Keratinocyte (primary cell): ENCODE results near the gene PUS7L. TPM values are rescaled to one million over a fixed set of nuclear protein-coding genes. Genes with fewer than 3 reads are reported as not detected.

Experiments
- DNase-seq: peaks from one replicate; pipeline ENCODE4 v3.0.0-alpha.2; 2011; ENCODE audit warnings: low read depth, missing footprints, low spot score
- FAIRE-seq: peaks from 2 replicates; lab custom pipeline; 2011; peaks lifted over from hg19 to GRCh38; lab: Jason Lieb, UNC
- H2AFZ ChIP-seq: 2 replicates; pipeline ENCODE4 v1.6.0; 2012; ENCODE audit warnings: low read length, control low read depth, inconsistent platforms; ENCODE audit not compliant: control insufficient read depth
- H3K27ac ChIP-seq: 2 replicates; pipeline ENCODE4 v1.5.1; 2011; ENCODE audit warnings: low read length; ENCODE audit not compliant: control insufficient read depth, insufficient read depth
- H3K27me3 ChIP-seq: 3 replicates; pipeline ENCODE4 v1.6.0; 2011; ENCODE audit warnings: low read length; ENCODE audit not compliant: control insufficient read depth, insufficient read depth; ENCODE audit errors: extremely low read depth
- H3K36me3 ChIP-seq, 2 experiments: 2 replicates in 1 of 2; 3 replicates in 1 of 2; pipeline ENCODE4 v1.5.1; 2011; ENCODE audit warnings: low read length in 2 of 2, mild to moderate bottlenecking in 1 of 2; ENCODE audit not compliant: control insufficient read depth in 2 of 2, insufficient read depth in 2 of 2; ENCODE audit errors: extremely low read depth in 1 of 2
- H3K4me1 ChIP-seq: 3 replicates; pipeline ENCODE4 v1.5.1; 2011; ENCODE audit warnings: low read length; ENCODE audit not compliant: control insufficient read depth, insufficient read depth; ENCODE audit errors: extremely low read depth
- H3K4me2 ChIP-seq: 3 replicates; pipeline ENCODE4 v1.6.0; 2011; ENCODE audit warnings: low read depth, low read length; ENCODE audit not compliant: control insufficient read depth, insufficient read depth; ENCODE audit errors: extremely low read depth
- H3K4me3 ChIP-seq, 3 experiments: fragments of 200-600 bp in 1 of 3; sonication (generic) in 1 of 3; 2 replicates in 2 of 3; 3 replicates in 1 of 3; pipeline ENCODE4 v1.5.1; 2011 to 2016; ENCODE audit warnings: low read length in 3 of 3, mild to moderate bottlenecking in 3 of 3, control low read depth in 2 of 3, inconsistent platforms in 1 of 3, low read depth in 1 of 3, mixed read lengths in 1 of 3, mixed run types in 1 of 3, moderate library complexity in 1 of 3; ENCODE audit not compliant: control insufficient read depth in 2 of 3, insufficient read depth in 2 of 3; ENCODE audit errors: extremely low read depth in 1 of 3
- H3K79me2 ChIP-seq: 2 replicates; pipeline ENCODE4 v1.6.0; 2012; ENCODE audit warnings: low read length; ENCODE audit not compliant: control insufficient read depth, insufficient read depth
- H3K9ac ChIP-seq: 3 replicates; pipeline ENCODE4 v1.6.0; 2011; ENCODE audit warnings: low read length; ENCODE audit not compliant: control insufficient read depth, insufficient read depth; ENCODE audit errors: extremely low read depth
- H3K9me1 ChIP-seq: 3 replicates; pipeline ENCODE4 v1.6.0; 2011; ENCODE audit warnings: low read length; ENCODE audit not compliant: control insufficient read depth, insufficient read depth; ENCODE audit errors: extremely low read depth
- H3K9me3 ChIP-seq: 2 replicates; pipeline ENCODE4 v1.5.1; 2012; ENCODE audit warnings: low read depth, low read length; ENCODE audit not compliant: control insufficient read depth
- H4K20me1 ChIP-seq: 3 replicates; pipeline ENCODE4 v1.6.0; 2011; ENCODE audit warnings: low read length; ENCODE audit not compliant: control insufficient read depth, insufficient read depth; ENCODE audit errors: extremely low read depth
- EZH2 ChIP-seq: IDR thresholded peaks from one replicate; pipeline ENCODE4 v1.6.1; 2012; ENCODE audit warnings: inconsistent platforms, mild to moderate bottlenecking, low read length, moderate library complexity
- dilution Hi-C: fragments of 300-500 bp; cut with MboI; formaldehyde crosslinking; loops from one replicate; pipeline ENCODE4 v1.7.0; 2020; ENCODE audit warnings: low sequenced_read_pairs; ENCODE audit not compliant: extremely low pct_ligation_motif_present
- polyA plus RNA-seq, 5 experiments: library from polyadenylated mRNA; depleted of rRNA in 3 of 5; stranded (reverse) in 3 of 5; stranded (forward) in 1 of 5; unstranded in 1 of 5; fragments of >200 nt; gene quantifications; 1 replicate in 1 of 5; 2 replicates in 3 of 5; 3 replicates in 1 of 5; pipeline versions ENCODE4 v1.2.1 to v1.2.3, GENCODE V29; 2011 to 2012; ENCODE audit warnings: missing spikeins in 2 of 5, low read depth in 1 of 5, low replicate concordance in 1 of 5
- TF ChIP-seq, protein P1 (sequence below), 3 experiments: IDR thresholded peaks in 1 of 3; conservative IDR thresholded peaks in 1 of 3; optimal IDR thresholded peaks in 1 of 3; 2 replicates in 2 of 3; 3 replicates in 1 of 3; pipeline versions ENCODE3 to v1.5.1; 2011; ENCODE audit warnings: low read length in 3 of 3, mild to moderate bottlenecking in 3 of 3, moderate library complexity in 2 of 3, control low read depth in 1 of 3, inconsistent platforms in 1 of 3; ENCODE audit not compliant: insufficient read depth in 2 of 3; ENCODE audit errors: extremely low read depth in 1 of 3

The PUS7L gene
- polyA plus RNA-seq, 1 donor (not counting 4 experiments of a cell fraction or from before 2014, with no cell fraction given): 10.8 TPM

DNA sequence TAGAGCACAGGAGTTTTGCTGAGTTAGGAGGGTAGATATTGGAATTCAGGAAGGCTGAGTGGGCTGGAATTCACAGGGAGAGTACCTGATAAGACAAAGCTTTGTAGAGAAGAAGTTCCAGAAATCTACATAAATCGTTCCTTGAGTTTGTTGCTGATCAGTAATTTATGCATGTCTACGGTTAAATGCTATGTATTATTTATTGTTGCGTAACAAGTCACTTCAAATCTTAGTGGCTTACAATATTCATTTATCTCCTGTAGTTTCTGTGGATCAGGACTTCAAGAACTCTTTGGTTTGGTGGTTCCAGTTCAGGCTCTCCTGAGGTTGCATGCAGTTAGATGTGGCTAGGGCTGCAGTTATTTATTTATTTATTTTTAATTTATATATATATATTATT, 7.8 kb downstream of the PUS7L start:
- H3K36me3 ChIP-seq: peaks cover 0 to 8% of the 10 kb centered on the region in 2 experiments
- no peak overlapping the region for H3K27ac ChIP-seq
- no peak for FAIRE-seq
- no peak overlapping the region for H3K4me2 ChIP-seq
- no peak overlapping the region for H3K4me3 ChIP-seq
- H2AFZ ChIP-seq: no peak overlapping the region
- H4K20me1 ChIP-seq: no peaks in the 10 kb centered on the region
- DNase-seq: no peak
- dilution Hi-C loops: no loop called here
- no peak overlapping the region for H3K9ac ChIP-seq
- no peaks in the 10 kb centered on the region for H3K9me1 ChIP-seq
- H3K4me1 ChIP-seq: no peaks in the 10 kb centered on the region
- TF ChIP-seq EZH2: no peak
- TF ChIP-seq, protein P1, sequence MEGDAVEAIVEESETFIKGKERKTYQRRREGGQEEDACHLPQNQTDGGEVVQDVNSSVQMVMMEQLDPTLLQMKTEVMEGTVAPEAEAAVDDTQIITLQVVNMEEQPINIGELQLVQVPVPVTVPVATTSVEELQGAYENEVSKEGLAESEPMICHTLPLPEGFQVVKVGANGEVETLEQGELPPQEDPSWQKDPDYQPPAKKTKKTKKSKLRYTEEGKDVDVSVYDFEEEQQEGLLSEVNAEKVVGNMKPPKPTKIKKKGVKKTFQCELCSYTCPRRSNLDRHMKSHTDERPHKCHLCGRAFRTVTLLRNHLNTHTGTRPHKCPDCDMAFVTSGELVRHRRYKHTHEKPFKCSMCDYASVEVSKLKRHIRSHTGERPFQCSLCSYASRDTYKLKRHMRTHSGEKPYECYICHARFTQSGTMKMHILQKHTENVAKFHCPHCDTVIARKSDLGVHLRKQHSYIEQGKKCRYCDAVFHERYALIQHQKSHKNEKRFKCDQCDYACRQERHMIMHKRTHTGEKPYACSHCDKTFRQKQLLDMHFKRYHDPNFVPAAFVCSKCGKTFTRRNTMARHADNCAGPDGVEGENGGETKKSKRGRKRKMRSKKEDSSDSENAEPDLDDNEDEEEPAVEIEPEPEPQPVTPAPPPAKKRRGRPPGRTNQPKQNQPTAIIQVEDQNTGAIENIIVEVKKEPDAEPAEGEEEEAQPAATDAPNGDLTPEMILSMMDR (optimal IDR thresholded peaks at IDR 0.05 in 1 of 3, IDR thresholded peaks at IDR 0.05 in 1 of 3, conservative IDR thresholded peaks at IDR 0.05 in 1 of 3; ENCODE audit: extremely low read depth in 1 of 3, insufficient read depth in 2 of 3, low read length in 3 of 3): no peak
- H3K9me3 ChIP-seq: no peaks in the 10 kb centered on the region
- peaks cover 3% of the 10 kb centered on the region for H3K79me2 ChIP-seq
- no peaks in the 10 kb centered on the region for H3K27me3 ChIP-seq

DNA sequence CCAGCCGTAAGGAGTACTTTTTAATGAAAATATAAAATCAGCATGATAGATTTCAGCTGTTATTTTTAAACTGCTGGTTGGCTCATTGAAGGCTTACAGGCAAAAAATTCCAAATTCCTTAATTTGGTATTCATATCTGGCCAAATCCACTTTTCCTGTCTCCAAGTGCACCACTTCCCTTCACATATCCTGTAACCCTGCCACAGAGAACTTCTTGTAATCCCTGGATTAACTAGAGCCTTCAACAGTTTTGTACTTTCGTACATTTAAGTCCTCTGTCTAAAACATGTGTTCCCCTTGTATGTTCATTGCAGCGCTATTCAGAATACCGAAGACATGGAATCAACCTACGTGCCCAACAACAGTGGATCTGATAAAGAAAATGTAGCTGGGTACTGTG, 9.6 kb downstream of the PUS7L start:
- FAIRE-seq: no peak
- H2AFZ ChIP-seq: no peak overlapping the region
- no peaks in the 10 kb centered on the region for H3K9me1 ChIP-seq
- peaks cover 4 to 5% of the 10 kb centered on the region in 2 experiments for H3K36me3 ChIP-seq
- H4K20me1 ChIP-seq: no peaks in the 10 kb centered on the region
- H3K4me1 ChIP-seq: no peaks in the 10 kb centered on the region
- dilution Hi-C loops: no loop called here
- H3K79me2 ChIP-seq: peaks cover 3% of the 10 kb centered on the region
- no peaks in the 10 kb centered on the region for H3K9me3 ChIP-seq
- TF ChIP-seq EZH2: no peak
- TF ChIP-seq, protein P1 (optimal IDR thresholded peaks at IDR 0.05 in 1 of 3, IDR thresholded peaks at IDR 0.05 in 1 of 3, conservative IDR thresholded peaks at IDR 0.05 in 1 of 3; ENCODE audit: extremely low read depth in 1 of 3, insufficient read depth in 2 of 3, low read length in 3 of 3): no peak
- no peak overlapping the region for H3K4me2 ChIP-seq
- no peaks in the 10 kb centered on the region for H3K27me3 ChIP-seq
- DNase-seq: no peak
- H3K27ac ChIP-seq: no peak overlapping the region
- no peak overlapping the region for H3K4me3 ChIP-seq
- no peak overlapping the region for H3K9ac ChIP-seq
